ENCODE data around the gene CDC42EP4. TPM values are rescaled to one million over a fixed set of nuclear protein-coding genes. Genes with fewer than 3 reads are reported as not detected.

CDC42EP4 gene
- total and polyA plus RNA-seq, 9 of the 15 experiments (the other 6 are each of a cell fraction or from before 2014, with no cell fraction given) = 0.65 to 20.8 (median 12.3) TPM

DNA sequence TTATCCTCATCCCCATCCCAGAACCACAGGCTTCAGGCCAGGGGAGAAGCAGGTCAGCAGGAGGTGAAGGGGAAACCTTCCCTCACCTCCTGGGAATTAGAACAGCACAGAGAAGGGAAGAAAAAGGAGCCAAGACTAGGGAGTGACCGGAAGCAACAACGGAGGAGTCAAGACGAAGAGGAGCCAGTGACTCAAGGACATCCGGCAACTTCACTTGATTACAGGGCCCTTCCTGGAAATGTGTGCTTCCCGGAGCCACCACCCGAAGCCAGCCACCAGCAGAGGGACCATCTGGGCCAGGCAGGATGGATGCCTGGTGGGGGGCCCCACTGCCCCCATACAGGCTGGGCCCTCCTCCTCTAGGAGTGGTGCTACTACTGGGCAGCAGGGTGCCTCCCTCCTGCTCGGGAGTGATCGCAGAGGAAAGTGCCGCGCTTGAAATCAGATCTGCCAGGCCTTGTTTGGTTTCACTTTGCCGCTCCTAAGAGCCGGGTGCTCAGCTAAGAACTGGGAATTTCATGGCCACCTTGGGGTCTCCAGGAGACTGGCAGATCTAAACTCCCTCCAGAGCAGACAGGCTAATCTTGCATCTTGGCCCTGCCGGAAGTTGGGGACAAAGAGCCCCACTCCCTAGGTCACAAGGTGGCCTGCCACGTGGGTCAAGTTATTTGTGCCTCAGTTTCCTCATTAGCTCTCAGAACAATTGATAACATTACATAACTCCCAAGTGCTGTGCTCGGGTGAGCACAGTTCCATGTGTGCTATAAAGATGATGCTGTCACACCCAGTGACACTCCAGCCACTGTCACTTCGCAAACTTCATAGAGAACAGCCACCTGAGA, 6.6 kb downstream of the CDC42EP4 start (continued):
- TF ChIP-seq, protein P1, sequence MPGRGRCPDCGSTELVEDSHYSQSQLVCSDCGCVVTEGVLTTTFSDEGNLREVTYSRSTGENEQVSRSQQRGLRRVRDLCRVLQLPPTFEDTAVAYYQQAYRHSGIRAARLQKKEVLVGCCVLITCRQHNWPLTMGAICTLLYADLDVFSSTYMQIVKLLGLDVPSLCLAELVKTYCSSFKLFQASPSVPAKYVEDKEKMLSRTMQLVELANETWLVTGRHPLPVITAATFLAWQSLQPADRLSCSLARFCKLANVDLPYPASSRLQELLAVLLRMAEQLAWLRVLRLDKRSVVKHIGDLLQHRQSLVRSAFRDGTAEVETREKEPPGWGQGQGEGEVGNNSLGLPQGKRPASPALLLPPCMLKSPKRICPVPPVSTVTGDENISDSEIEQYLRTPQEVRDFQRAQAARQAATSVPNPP (IDR thresholded peaks at IDR 0.05; ENCODE audit: borderline replicate concordance, insufficient read depth, insufficient read length) = no peak
- TF ChIP-seq RB1 (IDR thresholded peaks at IDR 0.05; ENCODE audit: low read depth) = peak; percentile 55; the same call in 1 of the 2 replicates
- no peak for TF ChIP-seq ZNF507 (tag; conservative IDR thresholded peaks at IDR 0.05)
- TF ChIP-seq ZZZ3 (IDR thresholded peaks at IDR 0.05) = no peak; the same call in 1 of the 2 replicates
- no peak for TF ChIP-seq ZNF778 (CRISPR knock-in tag; IDR thresholded peaks at IDR 0.05)
- TF ChIP-seq ZC3H4 (CRISPR knock-in tag; IDR thresholded peaks at IDR 0.05; ENCODE audit: borderline replicate concordance) = no peak
- TF ChIP-seq FOSL1 (tag; conservative IDR thresholded peaks at IDR 0.05) = no peak; the same call in 1 of the 2 replicates
- TF ChIP-seq, protein P2, sequence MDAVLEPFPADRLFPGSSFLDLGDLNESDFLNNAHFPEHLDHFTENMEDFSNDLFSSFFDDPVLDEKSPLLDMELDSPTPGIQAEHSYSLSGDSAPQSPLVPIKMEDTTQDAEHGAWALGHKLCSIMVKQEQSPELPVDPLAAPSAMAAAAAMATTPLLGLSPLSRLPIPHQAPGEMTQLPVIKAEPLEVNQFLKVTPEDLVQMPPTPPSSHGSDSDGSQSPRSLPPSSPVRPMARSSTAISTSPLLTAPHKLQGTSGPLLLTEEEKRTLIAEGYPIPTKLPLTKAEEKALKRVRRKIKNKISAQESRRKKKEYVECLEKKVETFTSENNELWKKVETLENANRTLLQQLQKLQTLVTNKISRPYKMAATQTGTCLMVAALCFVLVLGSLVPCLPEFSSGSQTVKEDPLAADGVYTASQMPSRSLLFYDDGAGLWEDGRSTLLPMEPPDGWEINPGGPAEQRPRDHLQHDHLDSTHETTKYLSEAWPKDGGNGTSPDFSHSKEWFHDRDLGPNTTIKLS (IDR thresholded peaks at IDR 0.05; ENCODE audit: borderline replicate concordance, low read depth) = peak; percentile 24; the same call in 1 of the 2 replicates
- TF ChIP-seq, protein P3, sequence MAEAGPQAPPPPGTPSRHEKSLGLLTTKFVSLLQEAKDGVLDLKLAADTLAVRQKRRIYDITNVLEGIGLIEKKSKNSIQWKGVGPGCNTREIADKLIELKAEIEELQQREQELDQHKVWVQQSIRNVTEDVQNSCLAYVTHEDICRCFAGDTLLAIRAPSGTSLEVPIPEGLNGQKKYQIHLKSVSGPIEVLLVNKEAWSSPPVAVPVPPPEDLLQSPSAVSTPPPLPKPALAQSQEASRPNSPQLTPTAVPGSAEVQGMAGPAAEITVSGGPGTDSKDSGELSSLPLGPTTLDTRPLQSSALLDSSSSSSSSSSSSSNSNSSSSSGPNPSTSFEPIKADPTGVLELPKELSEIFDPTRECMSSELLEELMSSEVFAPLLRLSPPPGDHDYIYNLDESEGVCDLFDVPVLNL (CRISPR knock-in tag; IDR thresholded peaks at IDR 0.05; ENCODE audit: low read depth) = no peak
- no peak; the same call in 1 of the 2 replicates for TF ChIP-seq BACH1 (tag; IDR thresholded peaks at IDR 0.05)
- TF ChIP-seq PTTG1 (tag; IDR thresholded peaks at IDR 0.05; ENCODE audit: low read depth) = no peak
- TF ChIP-seq ETS2 (tag; IDR thresholded peaks at IDR 0.05; ENCODE audit: borderline replicate concordance, poor library complexity, severe bottlenecking) = no peak
- TF ChIP-seq, protein P4, sequence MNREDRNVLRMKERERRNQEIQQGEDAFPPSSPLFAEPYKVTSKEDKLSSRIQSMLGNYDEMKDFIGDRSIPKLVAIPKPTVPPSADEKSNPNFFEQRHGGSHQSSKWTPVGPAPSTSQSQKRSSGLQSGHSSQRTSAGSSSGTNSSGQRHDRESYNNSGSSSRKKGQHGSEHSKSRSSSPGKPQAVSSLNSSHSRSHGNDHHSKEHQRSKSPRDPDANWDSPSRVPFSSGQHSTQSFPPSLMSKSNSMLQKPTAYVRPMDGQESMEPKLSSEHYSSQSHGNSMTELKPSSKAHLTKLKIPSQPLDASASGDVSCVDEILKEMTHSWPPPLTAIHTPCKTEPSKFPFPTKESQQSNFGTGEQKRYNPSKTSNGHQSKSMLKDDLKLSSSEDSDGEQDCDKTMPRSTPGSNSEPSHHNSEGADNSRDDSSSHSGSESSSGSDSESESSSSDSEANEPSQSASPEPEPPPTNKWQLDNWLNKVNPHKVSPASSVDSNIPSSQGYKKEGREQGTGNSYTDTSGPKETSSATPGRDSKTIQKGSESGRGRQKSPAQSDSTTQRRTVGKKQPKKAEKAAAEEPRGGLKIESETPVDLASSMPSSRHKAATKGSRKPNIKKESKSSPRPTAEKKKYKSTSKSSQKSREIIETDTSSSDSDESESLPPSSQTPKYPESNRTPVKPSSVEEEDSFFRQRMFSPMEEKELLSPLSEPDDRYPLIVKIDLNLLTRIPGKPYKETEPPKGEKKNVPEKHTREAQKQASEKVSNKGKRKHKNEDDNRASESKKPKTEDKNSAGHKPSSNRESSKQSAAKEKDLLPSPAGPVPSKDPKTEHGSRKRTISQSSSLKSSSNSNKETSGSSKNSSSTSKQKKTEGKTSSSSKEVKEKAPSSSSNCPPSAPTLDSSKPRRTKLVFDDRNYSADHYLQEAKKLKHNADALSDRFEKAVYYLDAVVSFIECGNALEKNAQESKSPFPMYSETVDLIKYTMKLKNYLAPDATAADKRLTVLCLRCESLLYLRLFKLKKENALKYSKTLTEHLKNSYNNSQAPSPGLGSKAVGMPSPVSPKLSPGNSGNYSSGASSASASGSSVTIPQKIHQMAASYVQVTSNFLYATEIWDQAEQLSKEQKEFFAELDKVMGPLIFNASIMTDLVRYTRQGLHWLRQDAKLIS (CRISPR knock-in tag; IDR thresholded peaks at IDR 0.05) = no peak
- TF ChIP-seq SMARCA5 (IDR thresholded peaks at IDR 0.05) = no peak
- TF ChIP-seq, protein P5, sequence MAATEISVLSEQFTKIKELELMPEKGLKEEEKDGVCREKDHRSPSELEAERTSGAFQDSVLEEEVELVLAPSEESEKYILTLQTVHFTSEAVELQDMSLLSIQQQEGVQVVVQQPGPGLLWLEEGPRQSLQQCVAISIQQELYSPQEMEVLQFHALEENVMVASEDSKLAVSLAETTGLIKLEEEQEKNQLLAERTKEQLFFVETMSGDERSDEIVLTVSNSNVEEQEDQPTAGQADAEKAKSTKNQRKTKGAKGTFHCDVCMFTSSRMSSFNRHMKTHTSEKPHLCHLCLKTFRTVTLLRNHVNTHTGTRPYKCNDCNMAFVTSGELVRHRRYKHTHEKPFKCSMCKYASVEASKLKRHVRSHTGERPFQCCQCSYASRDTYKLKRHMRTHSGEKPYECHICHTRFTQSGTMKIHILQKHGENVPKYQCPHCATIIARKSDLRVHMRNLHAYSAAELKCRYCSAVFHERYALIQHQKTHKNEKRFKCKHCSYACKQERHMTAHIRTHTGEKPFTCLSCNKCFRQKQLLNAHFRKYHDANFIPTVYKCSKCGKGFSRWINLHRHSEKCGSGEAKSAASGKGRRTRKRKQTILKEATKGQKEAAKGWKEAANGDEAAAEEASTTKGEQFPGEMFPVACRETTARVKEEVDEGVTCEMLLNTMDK (IDR thresholded peaks at IDR 0.05; ENCODE audit: borderline replicate concordance, insufficient read depth, low read depth, low read length, poor library complexity, severe bottlenecking) = no peak
- no peak for TF ChIP-seq ZNF212 (CRISPR knock-in tag; IDR thresholded peaks at IDR 0.05)
- TF ChIP-seq HDAC2 (IDR thresholded peaks at IDR 0.05) = peak; percentile 52; the same call in 1 of the 2 replicates
